ENCODE measurements around the gene ZNF143.

Gene ZNF143

DNA sequence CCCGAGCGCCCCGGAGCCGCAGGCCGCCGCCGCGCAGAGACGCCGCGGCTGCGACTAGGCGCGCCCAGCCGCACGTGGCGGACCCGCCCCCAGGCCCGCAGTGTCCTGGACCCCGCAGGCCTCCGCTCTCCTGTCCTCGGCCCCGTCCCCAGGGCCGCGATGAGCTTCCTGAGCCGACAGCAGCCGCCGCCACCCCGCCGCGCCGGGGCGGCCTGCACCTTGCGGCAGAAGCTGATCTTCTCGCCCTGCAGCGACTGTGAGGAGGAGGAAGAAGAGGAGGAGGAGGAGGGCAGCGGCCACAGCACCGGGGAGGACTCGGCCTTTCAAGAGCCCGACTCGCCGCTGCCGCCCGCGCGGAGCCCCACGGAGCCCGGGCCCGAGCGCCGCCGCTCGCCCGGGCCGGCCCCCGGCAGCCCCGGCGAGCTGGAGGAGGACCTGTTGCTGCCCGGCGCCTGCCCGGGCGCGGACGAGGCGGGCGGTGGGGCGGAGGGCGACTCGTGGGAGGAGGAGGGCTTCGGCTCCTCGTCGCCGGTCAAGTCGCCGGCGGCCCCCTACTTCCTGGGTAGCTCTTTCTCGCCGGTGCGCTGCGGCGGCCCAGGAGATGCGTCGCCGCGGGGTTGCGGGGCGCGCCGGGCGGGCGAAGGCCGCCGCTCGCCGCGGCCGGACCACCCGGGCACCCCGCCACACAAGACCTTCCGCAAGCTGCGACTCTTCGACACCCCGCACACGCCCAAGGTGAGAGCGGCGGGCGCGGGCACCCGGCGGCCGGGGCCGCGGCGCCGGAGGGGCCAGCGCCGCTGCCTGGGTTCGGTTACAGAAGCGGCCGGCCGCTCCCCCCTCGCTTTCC, 113.2 kb downstream of the ZNF143 start:
- DNase-seq (ENCODE audit: low read depth in 1 of 2, low spot score in 1 of 2): no peak

DNA sequence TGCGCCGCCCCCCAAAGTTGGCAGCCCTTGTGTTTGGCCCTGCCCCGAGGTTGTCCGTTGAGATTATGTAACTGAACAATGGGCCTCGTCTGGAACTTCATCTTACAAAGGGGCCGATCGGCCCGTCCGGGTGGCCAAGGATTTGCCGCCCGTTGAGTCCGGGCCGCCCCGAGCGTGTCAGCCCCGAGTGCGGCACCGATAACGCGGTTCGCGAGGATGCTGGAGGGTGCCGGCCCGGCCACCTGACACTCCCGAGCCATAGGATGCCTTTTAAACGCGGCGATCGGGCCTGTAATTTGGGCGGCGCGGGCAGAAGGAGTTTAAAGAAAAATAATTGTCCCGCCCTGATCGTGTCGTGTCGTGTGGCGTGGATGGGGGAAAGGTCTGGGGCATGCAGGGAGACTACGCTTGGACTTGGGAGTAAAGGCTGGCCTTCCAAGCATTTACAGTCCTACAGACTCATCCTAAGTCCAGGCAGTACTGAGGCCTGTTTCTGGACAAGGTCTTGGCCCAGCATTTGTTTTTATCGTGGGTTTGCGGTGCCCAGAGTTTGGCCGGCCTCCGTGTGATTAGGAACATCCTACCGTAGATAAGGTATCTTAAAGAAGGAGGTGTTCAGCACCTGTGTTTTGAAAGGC, 113.9 kb downstream of the ZNF143 start:
- DNase-seq (ENCODE audit: low read depth in 1 of 2, low spot score in 1 of 2): no peak

DNA sequence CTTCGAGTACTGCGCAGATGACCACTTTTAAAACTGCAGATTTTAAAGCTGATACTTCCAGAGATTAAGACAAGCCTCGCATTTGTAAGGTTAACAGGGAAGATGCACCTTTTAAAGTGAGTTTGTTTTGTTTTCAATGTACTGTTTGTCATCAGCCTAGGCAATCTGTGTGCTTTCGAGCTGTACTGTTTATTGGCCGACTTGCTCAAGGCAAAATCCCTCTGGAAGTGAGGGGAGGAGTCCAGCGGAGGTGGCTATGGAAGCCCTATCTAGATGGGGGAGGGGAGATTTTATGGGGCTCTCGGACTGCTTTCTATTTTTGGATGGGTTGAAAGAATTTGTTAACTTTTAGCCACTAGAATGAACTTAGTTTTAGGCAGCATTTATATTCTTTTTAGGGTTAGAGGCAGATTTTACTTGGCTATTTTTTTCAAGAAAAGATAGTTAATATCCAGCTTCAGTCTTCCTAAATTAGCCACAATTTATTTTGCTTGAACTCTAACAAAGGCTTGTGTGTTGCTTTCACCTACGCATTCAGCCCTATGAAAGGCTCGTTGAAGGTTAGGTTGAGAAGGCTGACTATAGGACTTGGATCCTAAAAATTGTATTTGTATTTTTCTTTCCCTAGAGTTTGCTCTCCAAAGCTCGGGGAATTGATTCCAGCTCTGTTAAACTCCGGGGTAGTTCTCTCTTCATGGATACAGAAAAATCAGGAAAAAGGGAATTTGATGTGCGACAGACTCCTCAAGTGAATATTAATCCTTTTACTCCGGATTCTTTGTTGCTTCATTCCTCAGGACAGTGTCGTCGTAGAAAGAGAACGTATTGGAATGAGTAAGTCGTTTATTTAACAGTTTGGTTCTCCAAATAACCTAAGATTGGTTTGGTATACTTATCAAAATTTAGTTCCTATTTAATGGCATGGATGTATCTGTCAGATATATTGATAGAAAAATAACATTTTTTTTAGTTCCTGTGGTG, 114.7 kb downstream of the ZNF143 start:
- no peak for DNase-seq (ENCODE audit: low read depth in 1 of 2, low spot score in 1 of 2)

DNA sequence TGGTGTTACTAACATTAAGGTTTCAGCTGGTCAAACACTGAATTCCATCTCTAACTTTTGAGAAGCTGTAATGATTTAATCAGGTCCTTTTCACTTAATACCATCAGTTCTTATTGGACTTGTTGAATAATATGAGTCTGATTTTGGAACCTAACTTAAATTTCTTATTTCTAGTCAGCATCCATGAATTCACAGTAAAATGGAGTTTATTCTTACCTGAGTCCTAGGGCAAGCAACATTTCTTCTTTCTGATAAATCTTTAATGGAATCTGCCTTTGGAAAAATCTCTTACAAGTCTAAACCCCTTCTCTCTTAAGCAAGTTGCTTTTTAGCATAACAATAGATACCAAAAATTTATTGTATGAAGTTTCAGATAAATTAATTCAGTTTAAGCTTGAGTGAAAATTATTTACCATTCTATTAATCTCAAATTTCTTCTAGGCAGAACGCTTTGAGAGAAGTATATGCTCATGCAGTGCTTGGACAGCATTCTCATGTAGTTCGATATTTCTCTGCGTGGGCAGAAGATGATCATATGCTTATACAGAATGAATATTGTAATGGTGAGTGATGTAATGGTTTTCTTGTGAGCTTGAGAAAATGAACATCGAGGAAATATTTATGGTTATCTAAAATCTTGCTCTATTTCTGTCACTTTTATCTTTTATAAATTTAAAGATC, 116.0 kb downstream of the ZNF143 start:
- no peak for DNase-seq (ENCODE audit: low read depth in 1 of 2, low spot score in 1 of 2)

DNA sequence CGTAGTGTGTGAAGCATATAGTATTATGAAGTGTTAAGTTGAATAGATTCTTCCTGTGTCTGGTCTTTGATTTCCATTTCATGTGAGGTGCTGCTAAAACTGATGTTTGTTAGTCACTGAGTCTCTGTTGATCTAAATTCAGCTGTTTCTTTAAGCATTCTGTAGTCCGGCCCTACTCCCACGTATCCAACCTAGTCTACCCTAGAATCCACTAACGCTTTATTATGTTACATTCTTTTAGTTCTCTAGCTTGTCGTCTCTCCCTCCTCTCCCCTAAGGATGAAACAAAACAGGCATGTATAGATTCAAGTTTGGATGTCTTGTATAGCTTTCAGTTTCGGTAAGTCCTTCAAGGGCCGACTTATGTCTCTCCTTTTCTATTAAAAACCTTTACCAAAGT, 116.7 kb downstream of the ZNF143 start:
- no peak for DNase-seq (ENCODE audit: low read depth in 1 of 2, low spot score in 1 of 2)
